Neuronal stem cell (in vitro differentiated cells): Measurements from ENCODE around the gene HECTD3.
A peak's percentile ranks its signal among the peaks of the same experiment; 100 is the strongest.

Source experiments
- DNase-seq: peaks from one replicate; pipeline ENCODE4 v3.0.0-alpha.2; 2013; ENCODE audit warnings: low spot score
- H2AFZ ChIP-seq: one replicate; pipeline ENCODE4 v1.6.1; 2013; ENCODE audit warnings: mild to moderate bottlenecking, low read length, inconsistent platforms
- H2AK5ac ChIP-seq: 2 replicates; pipeline ENCODE4 v1.6.1; 2013; ENCODE audit warnings: low read depth, mild to moderate bottlenecking, inconsistent platforms, low read length, moderate library complexity, mixed read lengths
- H2BK120ac ChIP-seq: 2 replicates; pipeline ENCODE4 v1.6.1; 2013; ENCODE audit warnings: low read depth, mild to moderate bottlenecking, inconsistent platforms, low read length, moderate library complexity, mixed read lengths
- H2BK12ac ChIP-seq: one replicate; pipeline ENCODE4 v1.6.1; 2013; ENCODE audit warnings: low read length, inconsistent platforms
- H2BK15ac ChIP-seq: 2 replicates; pipeline ENCODE4 v1.6.1; 2013; ENCODE audit warnings: mild to moderate bottlenecking, low read length, inconsistent platforms, mixed read lengths
- H2BK5ac ChIP-seq: one replicate; pipeline ENCODE4 v1.6.1; 2013; ENCODE audit warnings: inconsistent platforms, mild to moderate bottlenecking, low read length, moderate library complexity
- H3K14ac ChIP-seq: one replicate; pipeline ENCODE4 v1.6.1; 2013; ENCODE audit warnings: low read length, inconsistent platforms
- H3K18ac ChIP-seq: 2 replicates; pipeline ENCODE4 v1.6.1; 2013; ENCODE audit warnings: low read length, inconsistent platforms
- H3K23ac ChIP-seq: 2 replicates; pipeline ENCODE4 v1.6.1; 2013; ENCODE audit warnings: low read depth, mild to moderate bottlenecking, mixed read lengths, low read length, inconsistent platforms; ENCODE audit not compliant: poor library complexity
- H3K27ac ChIP-seq: replicated peaks from 3 replicates; pipeline ENCODE4 v1.5.1; 2013; ENCODE audit warnings: low read length, inconsistent platforms
- H3K27me3 ChIP-seq, 3 experiments: 2 replicates each; pipeline ENCODE4 v1.6.1; 2013; ENCODE audit warnings: low read length in 3 of 3, mild to moderate bottlenecking in 2 of 3, inconsistent platforms in 1 of 3, low read depth in 1 of 3, mixed read lengths in 1 of 3, moderate library complexity in 1 of 3; ENCODE audit not compliant: control insufficient read depth in 3 of 3, insufficient read depth in 3 of 3
- H3K36me3 ChIP-seq, 2 donors: replicated peaks in 1 of 2; 2 replicates each; pipeline ENCODE4 v1.6.1; 2013; ENCODE audit warnings: low read length in 2 of 2; ENCODE audit not compliant: control insufficient read depth in 2 of 2, insufficient read depth in 2 of 2
- H3K4ac ChIP-seq: 2 replicates; pipeline ENCODE4 v1.6.1; 2013; ENCODE audit warnings: inconsistent platforms, mild to moderate bottlenecking, low read length, moderate library complexity
- H3K4me1 ChIP-seq, 2 donors: 1 replicate in 1 of 2; 2 replicates in 1 of 2; pipeline ENCODE4 v1.6.1; 2013; ENCODE audit warnings: low read length in 2 of 2, low read depth in 1 of 2; ENCODE audit not compliant: control insufficient read depth in 2 of 2, insufficient read depth in 1 of 2
- H3K4me2 ChIP-seq: one replicate; pipeline ENCODE4 v1.6.1; 2013; ENCODE audit warnings: mild to moderate bottlenecking, low read length, inconsistent platforms; ENCODE audit not compliant: insufficient read depth, poor library complexity, severe bottlenecking
- H3K4me3 ChIP-seq, 2 donors: 2 replicates each; pipeline ENCODE4 v1.5.1; 2013; ENCODE audit warnings: low read length in 2 of 2, mild to moderate bottlenecking in 2 of 2, inconsistent platforms in 1 of 2, moderate library complexity in 1 of 2
- H3K79me1 ChIP-seq: one replicate; pipeline ENCODE4 v1.6.1; 2013; ENCODE audit warnings: low read depth, mild to moderate bottlenecking, inconsistent platforms, low read length, moderate library complexity
- H3K9ac ChIP-seq: one replicate; pipeline ENCODE4 v1.6.1; 2013; ENCODE audit warnings: mild to moderate bottlenecking, low read depth, low read length, inconsistent platforms; ENCODE audit not compliant: poor library complexity
- H3K9me3 ChIP-seq, 2 donors: replicated peaks in 1 of 2; 2 replicates each; pipeline versions ENCODE3 to v1.6.1; 2013; ENCODE audit warnings: low read length in 2 of 2, mild to moderate bottlenecking in 2 of 2, inconsistent platforms in 1 of 2, low read depth in 1 of 2, mixed read lengths in 1 of 2, moderate library complexity in 1 of 2; ENCODE audit not compliant: control insufficient read depth in 2 of 2, insufficient read depth in 1 of 2
- H4K8ac ChIP-seq: one replicate; pipeline ENCODE4 v1.6.1; 2013; ENCODE audit warnings: low read depth, mild to moderate bottlenecking, inconsistent platforms, low read length, moderate library complexity
- H4K91ac ChIP-seq: one replicate; pipeline ENCODE4 v1.6.1; 2013; ENCODE audit warnings: low read length, low read depth, mild to moderate bottlenecking, inconsistent platforms; ENCODE audit not compliant: poor library complexity
- WGBS, 2 donors: extraction: QIAGEN DNeasy Blood & Tissue Kit; methylation state at CpG; one replicate each; pipeline ENCODE4 v1.1.7; 2013; ENCODE audit warnings: missing lambda C conversion rate in 2 of 2, mixed read lengths in 1 of 2; ENCODE audit not compliant: insufficient read length in 2 of 2, insufficient replicate concordance in 1 of 2; ENCODE audit errors: extremely low coverage in 2 of 2; 5-methylcytosine and 5-hydroxymethylcytosine counted together

The HECTD3 gene

GRCh38 chr1:45014321-45015028, 3.4 kb upstream of the HECTD3 start:
- Histone ChIP-seq H2BK120ac (no peak overlapping the region), H3K9me3 (no peaks in the 10 kb centered on the region), H4K8ac (no peak overlapping the region), H2AK5ac (no peak overlapping the region), H3K27ac (no peak overlapping the region), H4K91ac (no peak overlapping the region), H3K9ac (peak overlapping the region; percentile 46), H3K4ac (no peak overlapping the region), H3K36me3 (peaks cover 3 to 24% of the 10 kb centered on the region in 2 donors), H3K79me1 (peaks cover 2% of the 10 kb centered on the region), H3K23ac (peak overlapping the region; percentile 11), H3K27me3 (no peaks in the 10 kb centered on the region), H2AFZ (no peak overlapping the region), H2BK15ac (no peak overlapping the region), H3K4me3 (no peak overlapping the region), H3K14ac (no peak overlapping the region), H3K4me1 (peaks cover 12 to 15% of the 10 kb centered on the region in 2 donors), H2BK12ac (no peak overlapping the region), H2BK5ac (no peak overlapping the region), H3K18ac (peak overlapping the region; percentile 51), H3K4me2 (no peak overlapping the region)
- peak; percentile 82 for DNase-seq
- no CpG with 5 or more reads among the region's 6 CpGs for WGBS, 2 donors

- Histone ChIP-seq H3K18ac (no peak overlapping the region), H2BK12ac (no peak overlapping the region), H3K14ac (no peak overlapping the region), H3K4me1 (peaks cover 12 to 15% of the 10 kb centered on the region in 2 donors), H2BK5ac (no peak overlapping the region), H3K79me1 (peaks cover 2% of the 10 kb centered on the region), H2BK120ac (no peak overlapping the region), H2AFZ (no peak overlapping the region), H4K8ac (no peak overlapping the region), H3K9me3 (no peaks in the 10 kb centered on the region), H3K36me3 (peaks cover 5 to 32% of the 10 kb centered on the region in 2 donors), H3K9ac (no peak overlapping the region), H3K4me3 (peak overlapping the region in 1 of 2 donors; percentile 71), H3K23ac (no peak overlapping the region), H3K4ac (no peak overlapping the region), H3K4me2 (no peak overlapping the region), H4K91ac (no peak overlapping the region), H2BK15ac (no peak overlapping the region), H3K27me3 (no peaks in the 10 kb centered on the region), H3K27ac (no peak overlapping the region), H2AK5ac (no peak overlapping the region)
- no peak for DNase-seq
- no CpG with 5 or more reads among the region's 12 CpGs for WGBS, 2 donors
Measured at GRCh38 chr1:45013551-45014209, 2.6 kb upstream of the HECTD3 start.

GRCh38 chr1:45012639-45013278, 1.6 kb upstream of the HECTD3 start:
- Histone ChIP-seq H3K27ac (no peak overlapping the region), H3K18ac (no peak overlapping the region), H3K9ac (peak overlapping the region; percentile 54), H4K91ac (no peak overlapping the region), H3K4ac (no peak overlapping the region), H2BK12ac (no peak overlapping the region), H3K4me3 (peak overlapping the region; percentile 71 to 74), H3K23ac (no peak overlapping the region), H3K4me1 (peaks cover 12 to 15% of the 10 kb centered on the region in 2 donors), H3K27me3 (no peaks in the 10 kb centered on the region), H2BK15ac (no peak overlapping the region), H3K9me3 (no peaks in the 10 kb centered on the region), H3K36me3 (peaks cover 6 to 41% of the 10 kb centered on the region in 2 donors), H3K79me1 (peaks cover 2% of the 10 kb centered on the region), H2BK5ac (no peak overlapping the region), H4K8ac (no peak overlapping the region), H2AK5ac (no peak overlapping the region), H2BK120ac (no peak overlapping the region), H3K14ac (no peak overlapping the region), H2AFZ (peak overlapping the region; percentile 84), H3K4me2 (peak overlapping the region; percentile 70)
- peak; percentile 27 for DNase-seq
- WGBS, 2 donors: no CpG with 5 or more reads among the region's 21 CpGs
